K562 (cell line): ENCODE data around the gene ZBTB47. TPM values are rescaled to one million over a fixed set of nuclear protein-coding genes. Genes with fewer than 3 reads are reported as not detected.

Experiments
- ATAC-seq: fragments of 200-7000 bp; cut with Tn5 transposase; 3 replicates; pipeline ENCODE4 v1.9.1; 2020; ENCODE audit warnings: moderate library complexity
- BruUV-seq: library from RNA; stranded (reverse); fragments of 400-500 nt; replicated peaks from 2 replicates; lab custom pipeline; 2021; lab: Mats Ljungman, UMichigan
- CTCF ChIA-PET: fragments of 300-600 bp; formaldehyde crosslinking; extraction: SDS; loops from one replicate; lab custom pipeline; 2021; ENCODE audit warnings: low intra/inter-chr PET ratio; lab: Yijun Ruan, JAX
- POLR2A ChIA-PET: fragments of 300-600, 350-650 bp; sonication (Branson Sonifier 250); formaldehyde crosslinking; extraction: SDS; loops from one replicate; lab custom pipeline; 2021; ENCODE audit warnings: antibody characterized with exemption, inconsistent platforms; lab: Yijun Ruan, JAX
- DNase-seq, 4 experiments: peaks; one replicate each; pipeline versions ENCODE4 v3.0.0 to v3.0.0-alpha.2; 2011 to 2018; ENCODE audit warnings: low spot score in 3 of 4, mixed read lengths in 3 of 4; ENCODE audit errors: extremely low read depth in 1 of 4
- FAIRE-seq: peaks from 2 replicates; lab custom pipeline; 2011; peaks lifted over from hg19 to GRCh38; lab: Jason Lieb, UNC
- H2AFZ ChIP-seq: 2 replicates; pipeline ENCODE4 v1.6.0; 2011; ENCODE audit warnings: low read depth, low read length, control low read depth, inconsistent platforms
- H3K27ac ChIP-seq: fragments of 200-600 bp; 3 replicates; pipeline ENCODE4 v1.8.0; 2011; ENCODE audit warnings: low read depth, mild to moderate bottlenecking, control low read depth, inconsistent platforms, low read length, moderate library complexity, mixed read lengths; ENCODE audit errors: extremely low read depth
- H3K27me3 ChIP-seq, 2 experiments: fragments of 300-600 bp in 1 of 2; 2 replicates in 1 of 2; 3 replicates in 1 of 2; pipeline versions ENCODE4 v1.6.0 to v1.8.0; 2011; ENCODE audit warnings: inconsistent platforms in 2 of 2, low read length in 2 of 2, mild to moderate bottlenecking in 1 of 2, mixed read lengths in 1 of 2, moderate library complexity in 1 of 2; ENCODE audit not compliant: control insufficient read depth in 2 of 2, insufficient read depth in 2 of 2
- H3K36me3 ChIP-seq: fragments of 300-600 bp; 3 replicates; pipeline ENCODE4 v1.8.0; 2011; ENCODE audit warnings: mild to moderate bottlenecking, low read length, inconsistent platforms; ENCODE audit not compliant: control insufficient read depth, insufficient read depth
- H3K4me1 ChIP-seq, 2 experiments: fragments of 200-600 bp in 1 of 2; replicated peaks in 1 of 2; 2 replicates in 1 of 2; 3 replicates in 1 of 2; pipeline versions ENCODE4 v1.5.1 to v1.8.0; 2011; ENCODE audit warnings: inconsistent platforms in 2 of 2, low read length in 2 of 2, mild to moderate bottlenecking in 1 of 2, mixed read lengths in 1 of 2, moderate library complexity in 1 of 2; ENCODE audit not compliant: control insufficient read depth in 2 of 2, insufficient read depth in 2 of 2
- H3K4me2 ChIP-seq: 2 replicates; pipeline ENCODE4 v1.6.1; 2011; ENCODE audit warnings: low read length, control low read depth, inconsistent platforms, mixed read lengths; ENCODE audit not compliant: insufficient read depth
- H3K4me3 ChIP-seq: fragments of 200-600 bp; sonication (generic), shearing (Covaris generic); 2 replicates; pipeline ENCODE4 v1.5.1; 2016; ENCODE audit warnings: control low read depth, inconsistent platforms
- H3K79me2 ChIP-seq: fragments of 200-600 bp; 3 replicates; pipeline ENCODE4 v1.8.0; 2011; ENCODE audit warnings: low read length, inconsistent platforms; ENCODE audit not compliant: control insufficient read depth, insufficient read depth
- H3K9ac ChIP-seq, 2 experiments: 2 replicates each; pipeline versions ENCODE4 v1.6.0 to v1.6.1; 2011; ENCODE audit warnings: low read depth in 2 of 2, low read length in 2 of 2, control low read depth in 1 of 2, inconsistent platforms in 1 of 2, mild to moderate bottlenecking in 1 of 2, mixed read lengths in 1 of 2; ENCODE audit not compliant: insufficient read depth in 1 of 2
- H3K9me1 ChIP-seq: one replicate; pipeline ENCODE4 v1.6.0; 2011; ENCODE audit warnings: inconsistent platforms, mild to moderate bottlenecking, low read length, moderate library complexity; ENCODE audit not compliant: control insufficient read depth, insufficient read depth
- H3K9me3 ChIP-seq: replicated peaks from 2 replicates; pipeline ENCODE4 v1.5.1; 2011; ENCODE audit warnings: low read depth, low read length, inconsistent platforms; ENCODE audit not compliant: control insufficient read depth, insufficient read depth
- H4K20me1 ChIP-seq: replicated peaks from 2 replicates; pipeline ENCODE4 v1.6.1; 2011; ENCODE audit warnings: low read length, inconsistent platforms, mixed read lengths; ENCODE audit not compliant: control insufficient read depth, insufficient read depth
- CEBPG ChIP-seq, 3 experiments: fragments of 200-800 bp in 1 of 3; sonication (Bioruptor generic) in 1 of 3; sonication (generic) in 1 of 3; formaldehyde crosslinking in 1 of 3; IDR thresholded peaks in 2 of 3; conservative IDR thresholded peaks in 1 of 3; 2 replicates each; pipeline versions ENCODE4 v1.6.1 to v1.8.0; 2016 to 2022; ENCODE audit warnings: missing compliant biosample characterization in 2 of 3, missing genetic modification characterization in 2 of 3, mild to moderate bottlenecking in 1 of 3, missing genetic modification reagents in 1 of 3
- DIDO1 ChIP-seq: fragments of 450-650 bp; IDR thresholded peaks from 2 replicates; pipeline ENCODE4 v1.6.1; 2016; ENCODE audit warnings: low read depth, missing biosample characterization, missing genetic modification characterization
- DPF2 ChIP-seq: fragments of 450-650 bp; IDR thresholded peaks from 2 replicates; pipeline ENCODE4 v1.6.1; 2016
- FOSL1 ChIP-seq: fragments of 200-800 bp; sonication (Bioruptor generic); conservative IDR thresholded peaks from 2 replicates; pipeline ENCODE4 v1.6.1; 2016; ENCODE audit warnings: missing genetic modification characterization, missing compliant biosample characterization
- GTF3C2 ChIP-seq: IDR thresholded peaks from 3 replicates; pipeline ENCODE4 v1.6.1; 2011; ENCODE audit warnings: borderline replicate concordance, mild to moderate bottlenecking, moderate library complexity; ENCODE audit not compliant: insufficient read length; ENCODE audit errors: extremely low read depth
- HLTF ChIP-seq: fragments of 450-650 bp; IDR thresholded peaks from 2 replicates; pipeline ENCODE4 v1.6.1; 2016
- JUN ChIP-seq, 2 experiments: sonication (generic) in 1 of 2; formaldehyde crosslinking in 1 of 2; IDR thresholded peaks; 2 replicates each; pipeline versions ENCODE4 v1.6.1 to v1.8.0; 2012 to 2022; ENCODE audit warnings: borderline replicate concordance in 2 of 2, mild to moderate bottlenecking in 2 of 2, improper control_type of control experiment in 1 of 2, low read depth in 1 of 2, low read length in 1 of 2, missing genetic modification reagents in 1 of 2
- NR2F6 ChIP-seq: fragments of 450-650 bp; formaldehyde crosslinking; IDR thresholded peaks from 2 replicates; pipeline ENCODE4 v1.4.0; 2020; ENCODE audit warnings: mild to moderate bottlenecking
- PHF8 ChIP-seq: fragments of 200-600 bp; sonication (generic); IDR thresholded peaks from 2 replicates; pipeline ENCODE4 v1.6.1; 2012; ENCODE audit warnings: mixed run types, mild to moderate bottlenecking, inconsistent platforms, low read length, moderate library complexity, borderline replicate concordance
- PML ChIP-seq: IDR thresholded peaks from 2 replicates; pipeline ENCODE4 v1.6.1; 2012; ENCODE audit warnings: low read length, inconsistent platforms
- RCOR1 ChIP-seq, 2 experiments: IDR thresholded peaks; 2 replicates each; pipeline ENCODE4 v1.6.1; 2012; ENCODE audit warnings: low read depth in 2 of 2, low read length in 2 of 2, borderline replicate concordance in 1 of 2, improper control_type of control experiment in 1 of 2
- SNAPC5 ChIP-seq: fragments of 250-450 bp; sonication (Bioruptor Pico); IDR thresholded peaks from 2 replicates; pipeline ENCODE4 v1.8.0; 2021; ENCODE audit warnings: moderate library complexity, mild to moderate bottlenecking, inconsistent platforms
- SRSF7 ChIP-seq: fragments of 200-400 bp; formaldehyde crosslinking; optimal IDR thresholded peaks from 2 replicates; pipeline ENCODE3; 2017; ENCODE audit warnings: mild to moderate bottlenecking, low read depth, low read length
- WHSC1 ChIP-seq: IDR thresholded peaks from one replicate; pipeline ENCODE4 v1.6.1; 2012; ENCODE audit warnings: low read length, control low read depth, inconsistent platforms
- YBX1 ChIP-seq: fragments of 450-650 bp; IDR thresholded peaks from 2 replicates; pipeline ENCODE4 v1.7.1; 2016; ENCODE audit warnings: mild to moderate bottlenecking
- ZBTB5 ChIP-seq: fragments of 450-650 bp; IDR thresholded peaks from 2 replicates; pipeline ENCODE4 v1.6.1; 2017; ENCODE audit warnings: antibody characterized with exemption
- ZNF347 ChIP-seq: fragments of 450-650 bp; formaldehyde crosslinking; IDR thresholded peaks from 2 replicates; pipeline ENCODE4 v1.4.0; 2020; ENCODE audit warnings: low read depth, mild to moderate bottlenecking, moderate library complexity
- ZNF444 ChIP-seq: fragments of 250-450 bp; sonication (Bioruptor Pico); IDR thresholded peaks from 2 replicates; pipeline ENCODE4 v1.4.0; 2020; ENCODE audit warnings: mild to moderate bottlenecking, moderate library complexity
- WGBS: fragments of 100-300 bp; shearing (Covaris generic); methylation state at CpG from one replicate; pipeline ENCODE4 v1.1.6; 2016; ENCODE audit warnings: low coverage, mixed read lengths; ENCODE audit not compliant: insufficient coverage; ENCODE audit errors: missing lambda C conversion rate; 5-methylcytosine and 5-hydroxymethylcytosine counted together
- in situ Hi-C: fragments of 300-500 bp; cut with MboI; formaldehyde crosslinking; loops from 4 replicates; pipeline ENCODE4 v1.15.0; 2018; ENCODE audit warnings: inconsistent platforms, mixed read lengths
- intact Hi-C: fragments of 100-400 bp; cut with micrococcal nuclease; formaldehyde crosslinking; loops from 2 replicates; pipeline ENCODE4 v1.14.2; 2022
- polyA plus RNA-seq, 8 experiments: library from polyadenylated mRNA; depleted of rRNA in 4 of 8; stranded (reverse) in 5 of 8; unstranded in 3 of 8; fragments of >200 nt; fragmentation: Nextera tagmentation in 2 of 8; fragmentation: Illumina TruSeq in 1 of 8; extraction: Ambion mirVana in 2 of 8; extraction: Trizol in 1 of 8; gene quantifications; 2 replicates each; pipeline versions ENCODE4 v1.2.1 to v1.2.3, GENCODE V29; 2011 to 2014; ENCODE audit warnings: inconsistent platforms in 1 of 8, missing spikeins in 1 of 8
- total RNA-seq, 7 experiments: library from RNA; depleted of rRNA in 6 of 7; stranded (reverse); fragments of >200 nt in 6 of 7; fragmentation: Illumina TruSeq in 2 of 7; extraction: Trizol in 2 of 7; gene quantifications; 2 replicates each; pipeline versions ENCODE4 v1.2.1 to v1.2.3, GENCODE V29; 2011 to 2021; ENCODE audit warnings: low replicate concordance in 1 of 7

ZBTB47 gene
- total and polyA plus RNA-seq, 9 of the 15 experiments (the other 6 are each of a cell fraction or from before 2014, with no cell fraction given) = 0.11 to 4.6 (median 1.7) TPM; not detected in 1

GRCh38 chr3:42674146-42674545 is 20.6 kb downstream of the ZBTB47 start:
- no peak overlapping the region for H3K9ac ChIP-seq
- FAIRE-seq = no peak
- no peak overlapping the region for H3K27ac ChIP-seq
- CTCF ChIA-PET = interaction anchor here (0.6 kb wide), 1 partner anchor 58 kb away, joined by 3 read pairs; no protein-coding TSS in a partner anchor
- H3K9me3 ChIP-seq = no peaks in the 10 kb centered on the region
- H3K79me2 ChIP-seq = no peaks in the 10 kb centered on the region
- no peaks in the 10 kb centered on the region for H3K4me1 ChIP-seq
- in situ Hi-C loops (no loop called here), intact Hi-C loops (no loop called here)
- no peak overlapping the region for H3K4me2 ChIP-seq
- BruUV-seq = no TSS peak
- H3K27me3 ChIP-seq = peaks cover 11 to 29% of the 10 kb centered on the region in 2 experiments; a peak in 4 of 5 replicates
- ATAC-seq = no peak
- 2% methylated on average over 3 of the region's 3 CpGs for WGBS
- no peaks in the 10 kb centered on the region for H3K36me3 ChIP-seq
- H3K9me1 ChIP-seq = no peaks in the 10 kb centered on the region
- H2AFZ ChIP-seq = no peak overlapping the region
- POLR2A ChIA-PET = interaction anchor here (0.6 kb wide), 1 partner anchor 137 kb away, joined by 3 read pairs; no protein-coding TSS in a partner anchor
- no peak for DNase-seq
- H3K4me3 ChIP-seq = no peak overlapping the region
- no peaks in the 10 kb centered on the region for H4K20me1 ChIP-seq
- TF ChIP-seq PML = no peak
- TF ChIP-seq NR2F6 (CRISPR knock-in tag) = no peak
- TF ChIP-seq SNAPC5 (CRISPR knock-in tag) = no peak
- no peak for TF ChIP-seq JUN (IDR thresholded peaks at IDR 0.05; ENCODE audit: borderline replicate concordance, low read depth, low read length)
- no peak for TF ChIP-seq JUN (CRISPR knock-in tag; IDR thresholded peaks at IDR 0.05; ENCODE audit: borderline replicate concordance)
- TF ChIP-seq RCOR1 (IDR thresholded peaks at IDR 0.05; ENCODE audit: borderline replicate concordance in 1 of 2, low read depth in 2 of 2, low read length in 2 of 2) = no peak
- no peak for TF ChIP-seq SRSF7
- no peak for TF ChIP-seq PHF8
- no peak for TF ChIP-seq ZNF347 (CRISPR knock-in tag)
- TF ChIP-seq DIDO1 (tag) = no peak
- TF ChIP-seq GTF3C2 = no peak
- no peak for TF ChIP-seq HLTF
- TF ChIP-seq WHSC1 = no peak
- TF ChIP-seq ZBTB5 = no peak
- TF ChIP-seq FOSL1 (tag) = no peak
- no peak for TF ChIP-seq YBX1
- no peak for TF ChIP-seq DPF2
- TF ChIP-seq CEBPG (CRISPR knock-in tag; IDR thresholded peaks at IDR 0.05) = no peak
- TF ChIP-seq CEBPG (tag; conservative IDR thresholded peaks at IDR 0.05 in 1 of 2, IDR thresholded peaks at IDR 0.05 in 1 of 2) = no peak
- TF ChIP-seq ZNF444 (CRISPR knock-in tag) = no peak
